CD4-positive, alpha-beta T cell treated with Interleukin-6 for 4 hours (primary cell): ENCODE results near the gene SRF.

ENCODE experiments used
- DNase-seq: peaks from one replicate; pipeline ENCODE4 v3.0.0-alpha.2; 2020; ENCODE audit warnings: mixed read lengths

Gene SRF

DNA sequence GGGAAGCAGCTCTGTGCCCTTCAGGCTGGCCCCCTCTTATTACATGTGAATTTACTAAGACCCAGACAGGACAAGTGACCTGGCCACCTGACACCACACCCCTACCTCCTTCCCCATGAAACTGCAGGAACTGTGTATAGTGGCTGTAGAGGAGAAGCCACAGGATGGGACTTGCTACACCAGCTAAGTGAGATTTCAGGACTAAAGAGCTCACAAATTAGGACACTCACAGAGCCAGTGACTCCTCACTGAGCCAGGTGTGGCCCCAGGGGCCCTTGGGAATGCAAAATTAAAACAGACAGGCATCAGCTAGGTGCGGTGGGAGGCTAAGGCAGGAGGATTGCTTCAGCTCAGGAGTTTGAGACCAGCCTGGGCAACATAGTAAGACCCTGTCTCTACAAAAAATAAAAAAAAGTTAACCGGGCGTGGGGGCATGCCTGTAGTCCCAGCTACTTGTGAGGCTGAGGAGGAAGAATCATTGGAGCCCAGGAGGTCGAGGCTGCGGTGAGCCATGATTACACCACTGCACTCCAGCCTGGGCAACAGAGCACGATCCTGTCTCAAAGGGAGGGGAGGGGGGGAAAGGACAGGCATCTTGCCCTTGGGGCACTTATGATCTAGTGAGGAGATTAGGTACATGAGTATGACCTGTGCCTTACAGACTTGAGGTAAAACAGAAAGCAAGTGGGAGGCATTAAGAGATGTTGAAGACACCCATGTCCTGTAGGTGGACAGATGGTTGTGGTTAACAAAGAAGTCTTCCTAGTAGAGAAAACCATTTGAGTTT is 23.2 kb upstream of the SRF start:
- no peak for DNase-seq

DNA sequence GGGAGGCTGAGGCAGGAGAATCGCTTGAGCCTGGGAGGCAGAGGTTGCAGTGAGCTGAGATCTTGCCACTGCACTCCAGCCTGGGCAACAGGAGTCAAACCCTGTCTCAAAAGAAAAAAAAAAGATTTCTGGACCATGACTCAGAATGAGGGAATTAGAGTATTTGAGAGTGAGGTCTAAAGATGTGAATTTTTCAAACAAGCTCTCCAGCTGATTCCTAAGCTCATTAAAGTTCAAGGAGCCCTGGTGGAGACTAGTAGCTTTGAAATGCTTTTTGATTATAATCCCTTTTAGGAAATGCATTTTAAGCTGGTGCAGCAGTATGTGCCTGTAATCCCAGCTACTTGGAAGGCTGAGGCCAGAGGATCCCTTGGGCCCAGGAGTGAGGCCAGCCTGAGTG is 21.8 kb upstream of the SRF start:
- no peak for DNase-seq

DNA sequence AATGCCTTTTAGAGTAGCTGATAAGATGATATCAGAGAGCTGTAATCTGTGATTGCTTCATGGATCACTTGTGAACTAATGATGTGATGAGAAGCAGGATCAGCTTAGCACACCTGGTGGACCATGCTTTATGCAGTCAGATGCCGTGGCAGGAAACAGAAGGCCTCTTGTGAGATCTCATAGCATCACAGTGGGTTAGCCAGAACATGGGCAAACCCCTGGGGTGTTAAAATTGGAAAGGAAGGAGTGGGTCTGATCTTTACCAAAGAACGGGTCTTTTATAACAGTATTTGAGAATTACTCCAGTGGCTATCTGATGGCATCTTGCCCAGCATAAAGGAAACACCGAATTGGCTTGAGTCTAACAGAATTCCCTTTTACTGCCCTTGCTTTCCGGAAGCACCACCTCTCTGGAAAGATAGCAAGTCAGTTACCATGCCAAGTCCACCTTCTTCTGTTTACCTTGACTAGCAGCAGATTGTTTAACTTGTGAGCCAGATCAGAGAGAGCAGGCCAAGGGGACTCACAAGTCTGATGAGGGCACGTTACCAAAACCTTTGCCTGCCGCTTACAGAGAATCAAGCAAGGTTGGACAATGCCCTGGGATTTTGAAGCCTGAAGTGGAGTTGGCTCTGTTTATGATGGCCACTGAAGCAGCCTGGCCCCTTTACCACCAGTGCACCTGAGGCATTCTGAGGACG is 20.9 kb upstream of the SRF start:
- DNase-seq, result no peak

DNA sequence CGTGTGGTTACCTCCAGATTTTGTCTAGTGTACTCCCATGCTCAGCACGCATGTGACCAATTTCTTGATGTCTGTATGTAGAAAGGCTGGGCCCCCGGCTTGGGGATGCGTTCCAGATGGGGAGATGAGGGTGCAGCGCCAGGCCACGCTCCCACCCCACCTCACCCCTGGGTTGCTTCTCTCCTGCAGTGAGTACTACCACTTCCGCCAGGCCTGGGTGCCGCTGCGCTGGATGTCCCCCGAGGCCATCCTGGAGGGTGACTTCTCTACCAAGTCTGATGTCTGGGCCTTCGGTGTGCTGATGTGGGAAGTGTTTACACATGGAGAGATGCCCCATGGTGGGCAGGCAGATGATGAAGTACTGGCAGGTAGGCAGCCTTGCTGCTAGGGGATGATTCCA is 11.5 kb upstream of the SRF start:
- no peak for DNase-seq

DNA sequence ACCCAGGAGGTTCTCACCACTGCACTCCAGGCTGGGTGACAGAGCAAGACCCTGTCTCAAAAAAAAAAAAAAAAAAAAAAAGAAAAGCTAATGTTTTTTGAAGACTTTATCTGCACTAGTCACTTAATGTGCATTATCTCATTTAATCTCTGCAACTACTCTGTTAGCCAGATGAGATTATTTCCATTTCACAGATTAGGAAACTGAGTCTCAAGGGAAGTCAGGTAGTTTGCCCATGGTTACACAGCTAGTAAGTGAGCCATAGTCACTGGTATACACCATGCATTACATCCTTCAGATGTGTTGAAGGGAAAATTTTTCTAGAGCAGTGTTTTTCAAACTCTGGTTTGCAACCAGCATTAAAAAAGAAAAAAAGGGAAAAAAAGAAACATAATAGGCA is 7.2 kb upstream of the SRF start:
- no peak for DNase-seq

DNA sequence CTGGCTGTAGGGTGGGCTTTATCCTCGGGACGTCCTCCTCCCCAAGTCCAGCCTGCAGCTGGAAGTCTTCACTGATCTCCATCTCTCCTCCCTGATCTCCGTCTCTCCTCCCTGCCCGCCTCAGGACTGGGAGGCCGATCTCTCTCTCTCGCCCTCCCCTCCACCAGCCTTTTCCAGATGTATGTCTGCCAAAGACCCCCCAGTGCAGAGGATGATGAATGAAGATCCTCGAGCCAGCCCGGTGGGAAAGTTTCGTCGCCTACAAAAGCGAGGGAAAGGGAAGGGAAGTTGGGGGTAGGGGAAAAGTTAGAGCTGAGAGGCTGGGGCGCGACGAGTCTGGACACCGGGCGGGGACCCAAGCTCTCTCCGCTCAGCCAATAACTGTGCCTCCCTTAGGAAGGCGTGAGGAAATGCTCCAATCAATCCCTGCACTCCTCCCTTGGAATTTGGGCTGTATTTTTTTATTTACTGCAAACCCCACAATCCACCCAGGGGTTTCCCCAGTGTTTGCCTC is 595 bp upstream of the SRF start:
- no peak for DNase-seq

DNA sequence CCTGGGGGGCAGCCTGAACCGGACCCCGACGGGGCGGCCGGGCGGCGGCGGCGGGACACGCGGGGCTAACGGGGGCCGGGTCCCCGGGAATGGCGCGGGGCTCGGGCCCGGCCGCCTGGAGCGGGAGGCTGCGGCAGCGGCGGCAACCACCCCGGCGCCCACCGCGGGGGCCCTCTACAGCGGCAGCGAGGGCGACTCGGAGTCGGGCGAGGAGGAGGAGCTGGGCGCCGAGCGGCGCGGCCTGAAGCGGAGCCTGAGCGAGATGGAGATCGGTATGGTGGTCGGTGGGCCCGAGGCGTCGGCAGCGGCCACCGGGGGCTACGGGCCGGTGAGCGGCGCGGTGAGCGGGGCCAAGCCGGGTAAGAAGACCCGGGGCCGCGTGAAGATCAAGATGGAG is 636 bp downstream of the SRF start:
- peak; percentile 40 for DNase-seq

DNA sequence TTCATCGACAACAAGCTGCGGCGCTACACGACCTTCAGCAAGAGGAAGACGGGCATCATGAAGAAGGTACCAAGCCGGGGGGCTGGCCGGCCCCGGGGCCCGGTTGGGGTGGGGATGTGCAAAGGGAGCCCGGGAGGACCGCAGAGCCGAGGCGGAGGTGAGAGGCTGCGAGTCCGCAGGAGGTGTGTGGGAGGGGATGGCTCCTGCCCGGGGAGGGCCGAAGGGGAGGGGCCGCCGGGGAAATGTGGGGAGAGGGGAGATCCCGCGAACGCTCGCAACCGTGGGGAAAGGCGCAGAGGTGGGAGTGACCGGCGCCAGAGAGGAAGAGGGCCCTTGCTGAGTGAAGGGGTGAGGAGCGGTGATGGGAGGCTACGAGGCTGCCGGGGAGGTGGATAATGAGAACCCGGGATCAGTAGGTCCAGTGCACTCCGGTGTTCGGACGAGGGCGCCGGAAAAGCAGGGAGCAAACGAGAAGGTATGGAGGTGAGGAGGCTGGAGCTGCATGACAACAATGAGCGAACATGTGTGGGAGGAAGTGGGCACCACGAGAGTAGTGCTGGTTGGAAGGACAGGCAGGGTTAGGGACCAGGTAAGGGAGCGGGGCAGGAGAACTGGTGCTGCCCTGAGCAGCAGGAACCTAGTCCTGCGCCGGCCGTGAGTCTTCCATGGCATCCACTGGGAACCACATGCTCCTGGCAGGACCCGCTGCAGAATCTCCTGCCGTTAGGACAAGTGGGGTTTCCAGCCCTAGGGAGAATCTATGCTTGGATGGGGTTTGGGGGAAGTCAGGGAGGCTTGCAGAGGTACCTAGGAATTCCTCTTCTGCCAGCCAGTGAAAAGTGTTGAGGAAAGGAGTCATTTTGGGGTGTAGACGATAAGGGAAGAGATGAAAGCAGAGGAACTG is 1.3 kb downstream of the SRF start:
- DNase-seq, result peak; percentile 60

DNA sequence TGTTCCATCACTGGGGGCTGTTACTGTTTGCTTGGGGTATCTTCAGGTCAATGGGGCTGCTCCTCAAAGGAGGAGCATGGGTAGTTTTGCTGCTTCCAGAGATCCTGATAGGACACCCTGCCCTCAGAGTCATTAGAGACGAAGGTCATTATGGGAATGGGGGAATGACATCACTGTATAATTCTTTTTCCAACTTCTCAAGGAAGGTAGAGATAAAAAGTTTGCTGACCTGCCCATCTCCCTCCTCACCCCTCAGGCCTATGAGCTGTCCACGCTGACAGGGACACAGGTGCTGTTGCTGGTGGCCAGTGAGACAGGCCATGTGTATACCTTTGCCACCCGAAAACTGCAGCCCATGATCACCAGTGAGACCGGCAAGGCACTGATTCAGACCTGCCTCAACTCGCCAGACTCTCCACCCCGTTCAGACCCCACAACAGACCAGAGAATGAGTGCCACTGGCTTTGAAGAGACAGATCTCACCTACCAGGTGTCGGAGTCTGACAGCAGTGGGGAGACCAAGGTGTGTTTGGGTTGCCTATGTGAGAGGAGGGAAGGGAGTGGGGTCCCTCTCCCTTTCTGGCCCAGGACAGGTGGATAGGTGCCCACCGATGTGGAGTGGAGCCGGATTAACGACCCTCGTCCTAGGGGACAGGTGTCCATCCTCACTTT is 2.7 kb downstream of the SRF start:
- DNase-seq, result peak; percentile 7

DNA sequence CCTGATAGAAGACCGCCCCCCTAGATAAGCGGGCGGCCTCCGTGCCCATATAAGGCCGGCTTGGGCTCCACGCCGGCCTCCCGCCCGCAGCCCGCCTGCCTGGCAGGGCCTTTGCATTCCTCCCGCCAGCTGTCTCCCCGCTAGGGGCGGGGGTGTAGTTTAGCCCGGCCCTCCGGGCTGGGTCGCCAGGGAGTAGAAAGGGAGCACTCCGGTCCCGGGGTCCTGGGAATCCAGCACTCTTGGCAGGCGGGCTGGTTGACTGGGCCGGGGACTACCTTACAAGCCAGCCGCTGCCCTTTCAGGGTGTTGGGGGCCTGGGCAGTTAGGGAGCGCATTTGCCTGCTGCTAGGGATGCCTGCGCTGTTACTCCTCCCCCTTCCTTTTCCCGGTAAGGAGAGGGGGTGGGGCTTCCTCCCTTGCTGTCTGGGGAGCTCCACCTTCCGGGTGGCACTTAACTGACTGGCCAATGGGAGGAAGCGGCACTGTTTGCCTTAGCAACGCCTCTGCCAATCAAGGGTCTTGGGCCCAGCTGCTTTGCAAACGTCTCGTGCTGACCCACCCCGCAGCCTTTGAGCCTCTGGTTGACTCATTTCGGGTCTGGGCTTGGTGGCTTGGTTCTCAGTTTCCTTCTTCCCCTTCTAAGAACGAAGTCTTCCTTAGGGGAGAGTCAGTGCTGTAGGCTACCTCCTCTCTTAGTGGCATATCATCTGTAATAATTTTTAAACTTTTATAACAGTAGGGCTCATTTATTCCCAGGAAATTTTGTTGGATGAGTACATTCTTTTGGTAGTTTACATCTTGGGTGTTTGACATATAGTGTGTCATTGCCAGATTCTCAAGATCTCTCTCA is 3.4 kb downstream of the SRF start:
- peak; percentile 98 for DNase-seq

DNA sequence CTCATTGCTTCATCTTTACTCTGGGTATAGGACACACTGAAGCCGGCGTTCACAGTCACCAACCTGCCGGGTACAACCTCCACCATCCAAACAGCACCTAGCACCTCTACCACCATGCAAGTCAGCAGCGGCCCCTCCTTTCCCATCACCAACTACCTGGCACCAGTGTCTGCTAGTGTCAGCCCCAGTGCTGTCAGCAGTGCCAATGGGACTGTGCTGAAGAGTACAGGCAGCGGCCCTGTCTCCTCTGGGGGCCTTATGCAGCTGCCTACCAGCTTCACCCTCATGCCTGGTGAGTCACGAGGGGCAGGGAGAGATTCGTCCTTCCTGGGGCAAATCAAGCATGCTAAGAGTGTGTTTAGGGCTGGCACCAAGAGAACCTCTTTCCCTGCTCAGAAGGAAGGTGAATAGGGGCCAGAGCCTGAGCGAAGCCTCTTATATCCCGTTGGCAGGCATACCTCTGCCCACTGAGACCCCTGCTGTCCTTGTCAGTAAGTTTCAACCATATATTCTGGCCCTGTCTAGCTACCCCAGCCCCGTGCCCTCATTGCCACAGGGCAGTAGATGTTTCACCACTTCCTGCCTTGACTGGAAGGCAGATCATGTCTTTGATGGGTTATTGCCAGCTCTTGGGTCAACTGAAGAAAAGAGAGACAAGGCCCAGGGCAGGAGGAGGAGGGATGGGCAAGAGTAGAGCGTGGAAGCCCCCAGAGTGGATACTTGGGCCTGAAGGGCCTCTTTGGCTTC is 4.8 kb downstream of the SRF start:
- no peak for DNase-seq

DNA sequence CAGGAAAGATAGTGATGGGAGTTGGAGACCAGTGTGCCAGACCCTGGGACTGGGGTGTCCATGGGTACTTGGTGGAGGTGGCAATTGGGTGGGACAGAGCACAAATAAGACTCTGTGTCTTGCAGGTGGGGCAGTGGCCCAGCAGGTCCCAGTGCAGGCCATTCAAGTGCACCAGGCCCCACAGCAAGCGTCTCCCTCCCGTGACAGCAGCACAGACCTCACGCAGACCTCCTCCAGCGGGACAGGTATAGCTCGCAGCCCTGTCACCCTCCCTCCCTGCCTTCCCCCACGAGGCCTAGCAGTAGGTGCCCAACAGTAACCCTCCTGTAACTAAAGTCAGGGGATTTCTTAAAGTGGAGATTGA is 5.3 kb downstream of the SRF start:
- no peak for DNase-seq

DNA sequence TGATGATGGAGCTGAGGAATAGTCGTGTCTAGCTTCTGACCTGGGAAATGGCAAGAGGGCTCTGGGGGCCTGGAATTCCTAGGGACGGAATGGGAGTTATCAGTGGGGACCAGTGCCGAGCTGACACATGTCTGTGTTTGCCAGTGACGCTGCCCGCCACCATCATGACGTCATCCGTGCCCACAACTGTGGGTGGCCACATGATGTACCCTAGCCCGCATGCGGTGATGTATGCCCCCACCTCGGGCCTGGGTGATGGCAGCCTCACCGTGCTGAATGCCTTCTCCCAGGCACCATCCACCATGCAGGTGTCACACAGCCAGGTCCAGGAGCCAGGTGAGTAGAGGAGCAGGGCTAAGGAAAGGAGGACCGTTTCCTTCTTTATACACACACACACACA is 7.1 kb downstream of the SRF start:
- no peak for DNase-seq

DNA sequence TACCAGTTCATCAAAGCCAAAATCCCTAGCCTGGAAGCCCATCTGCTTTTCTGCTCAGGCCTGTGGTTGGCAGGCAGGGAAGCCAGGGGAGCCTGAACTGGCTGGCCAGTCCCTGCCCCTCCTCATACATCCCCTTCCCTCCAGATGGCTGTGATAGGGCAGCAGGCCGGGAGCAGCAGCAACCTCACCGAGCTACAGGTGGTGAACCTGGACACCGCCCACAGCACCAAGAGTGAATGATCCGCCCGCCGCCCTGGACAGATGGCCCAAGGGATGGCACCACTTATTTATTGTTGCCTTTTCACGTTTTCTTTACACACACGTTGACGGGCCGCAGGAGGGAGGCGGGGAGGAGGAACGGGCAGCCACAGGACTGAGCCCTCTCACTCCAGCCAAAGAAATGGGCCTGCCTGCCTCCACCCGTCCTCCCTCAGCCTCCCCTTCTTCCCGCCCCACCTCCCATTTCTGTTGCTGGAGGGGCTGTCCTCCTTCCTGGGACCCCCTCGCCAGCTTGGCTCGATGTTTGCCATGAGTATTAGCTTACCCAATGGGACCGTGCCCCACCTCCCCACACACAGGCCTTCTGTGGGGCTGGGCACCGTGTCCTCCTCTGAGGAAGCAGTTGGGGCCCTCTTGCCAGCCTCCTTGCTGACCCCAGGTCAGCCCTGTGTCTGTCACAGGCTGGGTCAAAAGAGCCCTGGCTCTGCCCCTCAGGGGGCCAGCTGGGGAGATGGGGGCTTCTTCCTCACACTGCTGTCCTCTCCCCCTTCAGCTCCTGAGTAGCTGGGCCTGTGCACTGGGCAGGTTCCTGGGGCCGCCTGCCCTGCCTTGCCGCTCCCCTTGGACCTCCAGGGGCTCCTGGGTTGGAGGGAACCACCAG is 8.1 kb downstream of the SRF start:
- no peak for DNase-seq

DNA sequence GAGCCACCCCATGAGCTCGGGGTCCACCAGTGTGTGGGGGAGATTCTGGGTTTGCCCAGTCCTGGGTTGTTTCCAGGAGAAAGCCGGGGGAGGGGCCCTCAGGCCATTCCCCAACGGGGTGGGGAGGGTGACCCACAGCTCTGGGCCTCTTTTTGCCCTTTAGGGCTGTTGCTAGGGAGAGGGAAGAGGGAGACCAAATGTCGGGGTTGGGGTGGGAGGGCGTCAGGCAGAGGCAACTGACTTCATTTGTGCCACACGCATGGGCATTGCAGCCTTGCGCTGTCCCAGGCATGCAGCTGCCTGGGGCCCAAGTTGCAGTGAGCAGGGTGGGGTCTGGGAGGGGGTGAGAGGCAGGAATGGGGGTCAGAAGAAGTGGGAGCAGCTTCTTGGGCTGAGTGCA is 9.0 kb downstream of the SRF start:
- no peak for DNase-seq

DNA sequence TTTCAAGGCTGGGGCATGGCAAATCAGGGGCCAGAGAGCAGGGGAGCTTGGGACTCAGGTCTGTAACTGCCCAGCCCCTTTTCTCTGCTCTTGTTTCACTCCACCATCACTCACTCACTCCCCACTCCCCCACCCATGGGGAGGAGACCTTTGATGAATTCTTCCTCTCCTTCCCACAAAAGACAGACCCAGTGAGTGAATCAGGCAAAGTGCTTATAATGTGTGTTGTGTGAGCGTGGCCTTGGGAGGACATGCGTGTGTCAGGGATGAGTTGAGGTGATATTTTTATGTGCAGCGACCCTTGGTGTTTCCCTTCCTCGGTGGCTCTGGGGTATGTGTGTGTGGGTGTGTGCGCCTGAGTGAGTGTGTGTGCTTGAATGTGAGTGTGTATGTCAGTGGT is 9.9 kb downstream of the SRF start:
- no peak for DNase-seq

DNA sequence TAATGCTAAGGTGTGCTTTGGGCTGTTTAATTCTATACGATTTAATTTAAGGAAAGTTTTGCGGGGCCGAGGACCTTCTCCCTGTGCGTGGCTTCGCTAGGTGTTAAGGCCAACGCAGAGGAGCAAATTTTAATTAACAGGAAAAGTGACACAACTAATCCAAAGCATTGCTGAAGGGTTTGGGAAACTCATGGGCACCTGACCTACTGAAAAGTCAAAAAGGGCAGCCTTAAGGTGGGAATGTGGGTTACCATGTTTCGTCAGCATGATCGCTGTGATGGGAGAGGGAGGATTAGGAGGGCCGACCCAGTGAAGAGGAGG is 10.5 kb downstream of the SRF start:
- no peak for DNase-seq

DNA sequence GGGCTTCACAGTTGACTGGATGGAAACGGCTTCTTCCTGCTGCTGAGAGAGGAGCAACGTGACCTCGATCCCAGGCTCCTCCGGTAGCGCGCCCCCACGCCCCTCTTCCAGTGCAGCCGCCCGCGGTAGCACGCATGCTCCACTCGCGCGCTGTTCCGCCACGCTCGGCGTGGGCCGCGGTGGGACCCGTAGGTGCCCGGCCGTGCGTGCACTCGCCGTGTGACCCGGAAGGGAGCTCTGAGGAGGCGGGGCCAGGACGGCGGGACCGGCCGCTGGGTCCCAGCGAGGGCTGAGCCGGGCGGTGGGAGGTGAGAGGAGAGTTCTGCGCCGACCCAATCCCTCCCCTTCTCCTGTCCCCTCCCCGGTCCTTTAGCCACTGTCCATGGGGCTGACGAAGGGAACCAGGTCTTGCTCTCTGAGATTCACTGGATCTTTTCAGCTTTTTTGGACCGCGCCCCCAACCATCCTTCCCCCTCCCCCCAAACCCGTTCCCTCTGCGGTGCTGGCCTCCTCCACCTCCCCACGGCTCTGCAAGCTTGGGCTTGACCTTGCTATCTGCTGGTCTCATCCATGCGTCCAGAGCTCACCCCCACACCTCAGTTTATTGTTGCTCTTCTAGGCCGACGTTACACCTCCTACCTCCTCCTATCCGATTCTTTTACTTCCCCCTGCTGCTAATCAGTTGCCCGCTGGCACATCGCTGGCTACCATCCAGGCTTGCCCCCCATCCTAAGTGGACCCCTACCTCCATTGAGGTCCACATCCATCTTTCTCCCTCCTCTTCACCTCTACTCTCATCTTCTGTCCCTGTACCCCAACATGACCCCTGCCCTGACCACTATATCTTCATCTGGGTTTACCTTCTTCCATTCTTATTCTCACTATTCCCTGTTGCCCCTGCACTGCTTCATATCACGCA is 11.1 kb downstream of the SRF start, which contains the start of gene CUL9:
TSS of gene CUL9 (plus strand) at position 255 of the 919 bp plus-strand sequence. CDS start 2,115 bp downstream, outside the sequence.
- DNase-seq, result peak; percentile 87

DNA sequence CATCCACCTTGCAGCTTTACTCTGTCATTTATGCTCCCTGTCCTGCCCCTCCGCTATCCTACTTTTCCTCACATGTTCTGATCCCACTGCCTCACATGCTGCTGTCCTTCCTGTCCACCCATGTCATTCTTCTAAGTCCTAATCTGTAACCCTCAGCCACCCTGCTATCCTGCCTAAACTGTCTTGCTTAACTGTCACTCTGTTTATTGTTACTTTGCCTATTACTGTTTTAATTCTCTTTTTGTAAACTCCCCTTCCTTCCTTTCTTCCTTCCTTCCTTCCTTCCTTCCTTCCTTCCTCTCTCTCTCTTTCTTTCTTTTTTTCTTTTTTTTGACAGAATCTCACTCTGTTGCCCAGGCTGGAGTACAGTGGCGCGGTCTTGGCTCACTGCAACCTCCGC is 12.4 kb downstream of the SRF start:
- DNase-seq, result no peak
